Tibial artery (tissue), 4 donors: Measurements from ENCODE around the gene G3BP2.
"Not testable (repeated sequence)": the region's sequence is repeated elsewhere in the genome, so short reads cannot be mapped to it uniquely, and the experiment has no call there.

Experiments
- DNase-seq, 2 donors: peaks; one replicate each; pipeline ENCODE4 v3.0.0-alpha.2; 2019
- H3K27ac ChIP-seq, 2 donors: fragments of 200-600 bp; sonication (generic) in 1 of 2; 1 replicate in 1 of 2; 2 replicates in 1 of 2; pipeline ENCODE4 v1.5.1; 2018 to 2019; ENCODE audit warnings: mild to moderate bottlenecking in 1 of 2
- H3K27me3 ChIP-seq, 2 donors: fragments of 200-600 bp; sonication (generic) in 1 of 2; one replicate each; pipeline versions ENCODE4 v1.5.1 to v1.6.0; 2016 to 2019
- H3K36me3 ChIP-seq, 3 donors: fragments of 200-600 bp; sonication (generic) in 2 of 3; one replicate each; pipeline ENCODE4 v1.5.1; 2016 to 2019; ENCODE audit warnings: mild to moderate bottlenecking in 2 of 3
- H3K4me1 ChIP-seq, 4 donors: fragments of 200-600 bp; sonication (generic) in 2 of 4; 1 replicate in 3 of 4; 2 replicates in 1 of 4; pipeline ENCODE4 v1.5.1; 2016 to 2019
- H3K4me3 ChIP-seq, 2 donors: fragments of 200-600 bp; sonication (generic) in 1 of 2; 1 replicate in 1 of 2; 2 replicates in 1 of 2; pipeline ENCODE4 v1.5.1; 2018 to 2019; ENCODE audit warnings: mild to moderate bottlenecking in 2 of 2
- H3K9me3 ChIP-seq, 3 donors: fragments of 200-600 bp; sonication (generic) in 1 of 3; one replicate each; pipeline ENCODE4 v1.5.1; 2016 to 2019
- CTCF ChIP-seq, 2 experiments: fragments of 200-600 bp in 1 of 2; fragments of 450-650 bp in 1 of 2; IDR thresholded peaks; one replicate each; pipeline ENCODE4 v1.5.1; 2017 to 2019; ENCODE audit warnings: antibody characterized with exemption in 2 of 2, mild to moderate bottlenecking in 1 of 2, moderate library complexity in 1 of 2
- intact Hi-C: fragments of 100-400 bp; cut with DNase I; formaldehyde crosslinking; loops from one replicate; pipeline ENCODE4 v1.15.0; 2023; ENCODE audit warnings: low total_unique reads

G3BP2 gene

GRCh38 chr4:75673027-75673958 is at the start of gene G3BP2:
G3BP2 (minus strand) TSS chr4:75673411; CDS start chr4:75662025, 11,386 bp downstream.
- Histone ChIP-seq H3K27ac (peak within 1 kb of the TSS; percentile 94 to 99), H3K4me3 (peak within 1 kb of the TSS; percentile 83 to 91), H3K9me3 (no peaks in the 10 kb centered on the region), H3K36me3 (no peaks in the 10 kb centered on the region), H3K4me1 (peaks cover 0 to 43% (median 14%) of the 10 kb centered on the region in 4 donors), H3K27me3 (no peaks in the 10 kb centered on the region)
- peak; percentile 98 to 99 for DNase-seq
- TF ChIP-seq CTCF (IDR thresholded peaks at IDR 0.05): no peak
- intact Hi-C loops: loop anchor here (1.0 kb wide), 1 partner anchor 51 kb away; the partner anchor contains the start of gene USO1

- peak overlapping the region in 1 of 2 donors; percentile 94 for H3K27ac ChIP-seq
- H3K4me3 ChIP-seq: no peak overlapping the region
These were observed 49.2 kb upstream of the G3BP2 start for GRCh38 chr4:75722417-75722816.

GRCh38 chr4:75718529-75718928 is 45.3 kb upstream of the G3BP2 start:
- DNase-seq: no peak
- Histone ChIP-seq H3K36me3 (no peaks in the 10 kb centered on the region), H3K9me3 (no peaks in the 10 kb centered on the region), H3K4me3 (no peak overlapping the region), H3K27ac (no peak overlapping the region), H3K27me3 (no peaks in the 10 kb centered on the region), H3K4me1 (peaks cover 0 to 30% (median 18%) of the 10 kb centered on the region in 4 donors)
- intact Hi-C loops: no loop called here
- TF ChIP-seq CTCF (IDR thresholded peaks at IDR 0.05): no peak

More at GRCh38 chr4:75722417-75722816, 49.2 kb upstream of the G3BP2 start:
- Histone ChIP-seq H3K9me3 (no peaks in the 10 kb centered on the region), H3K4me1 (peaks cover 5 to 32% (median 19%) of the 10 kb centered on the region in 4 donors), H3K36me3 (no peaks in the 10 kb centered on the region), H3K27me3 (no peaks in the 10 kb centered on the region)
- TF ChIP-seq CTCF (IDR thresholded peaks at IDR 0.05): no peak
- intact Hi-C loops: no loop called here
- DNase-seq: no peak

- TF ChIP-seq CTCF (IDR thresholded peaks at IDR 0.05): no peak
- intact Hi-C loops: no loop called here
- Histone ChIP-seq H3K27me3 (no peaks in the 10 kb centered on the region), H3K9me3 (no peaks in the 10 kb centered on the region), H3K4me3 (no peak overlapping the region), H3K4me1 (peaks cover 0 to 18% (median 9%) of the 10 kb centered on the region in 4 donors), H3K27ac (no peak overlapping the region), H3K36me3 (no peaks in the 10 kb centered on the region)
- DNase-seq: no peak
These were observed 44.2 kb upstream of the G3BP2 start for GRCh38 chr4:75717408-75717807.

- H3K9me3 ChIP-seq, H3K36me3 ChIP-seq, intact Hi-C loops, DNase-seq, H3K27me3 ChIP-seq, H3K4me3 ChIP-seq: not testable (repeated sequence)
- Histone ChIP-seq H3K27ac (peak overlapping the region in 1 of 2 donors; percentile 50), H3K4me1 (peaks cover 0 to 14% (median 7%) of the 10 kb centered on the region in 4 donors)
These were observed 42.8 kb upstream of the G3BP2 start for GRCh38 chr4:75716054-75716453.
